ENCODE measurements around the gene TNFRSF4. TPM values are rescaled to one million over a fixed set of nuclear protein-coding genes. Genes with fewer than 3 reads are reported as not detected.

TNFRSF4 gene
- total and polyA plus RNA-seq, 2 of the 13 experiments (the other 11 are each of a cell fraction or from before 2014, with no cell fraction given), result not detected

- peak; percentile 83; the same call in 1 of the 2 replicates for TF ChIP-seq ZNF296 (CRISPR knock-in tag; conservative IDR thresholded peaks at IDR 0.05)
- TF ChIP-seq CREBL2 (CRISPR knock-in tag; IDR thresholded peaks at IDR 0.05; ENCODE audit: borderline replicate concordance), result no peak
- TF ChIP-seq ZNF607 (CRISPR knock-in tag; IDR thresholded peaks at IDR 0.05; ENCODE audit: borderline replicate concordance), result no peak
- TF ChIP-seq MEIS1 (CRISPR knock-in tag; IDR thresholded peaks at IDR 0.05; ENCODE audit: borderline replicate concordance), result peak; percentile 88
- TF ChIP-seq SOX6 (IDR thresholded peaks at IDR 0.05), result no peak
- TF ChIP-seq SOX6 (CRISPR knock-in tag; IDR thresholded peaks at IDR 0.05), result no peak; the same call in 1 of the 2 replicates
- TF ChIP-seq SMARCC2 (IDR thresholded peaks at IDR 0.05), result no peak
- peak; percentile 37; the same call in 1 of the 2 replicates for TF ChIP-seq FOXP4 (CRISPR knock-in tag; IDR thresholded peaks at IDR 0.05)
- TF ChIP-seq TERF1 (CRISPR knock-in tag; IDR thresholded peaks at IDR 0.05), result no peak
- no peak for TF ChIP-seq RFX1 (IDR thresholded peaks at IDR 0.05)
- no peak for TF ChIP-seq BATF2 (CRISPR knock-in tag; IDR thresholded peaks at IDR 0.05)
- peak; percentile 63 for TF ChIP-seq PHF21A (CRISPR knock-in tag; IDR thresholded peaks at IDR 0.05)
- 0 out of 2 replicates have a peak, but pooled peaks have one; percentile 35 for TF ChIP-seq KLF12 (CRISPR knock-in tag; IDR thresholded peaks at IDR 0.05; ENCODE audit: borderline replicate concordance)
- TF ChIP-seq ZNF7 (CRISPR knock-in tag; IDR thresholded peaks at IDR 0.05), result no peak
- no peak for TF ChIP-seq HMGA1 (CRISPR knock-in tag; conservative IDR thresholded peaks at IDR 0.05)
- no peak for TF ChIP-seq FOXO4 (CRISPR knock-in tag; conservative IDR thresholded peaks at IDR 0.05)
- TF ChIP-seq ZNF766 (CRISPR knock-in tag; IDR thresholded peaks at IDR 0.05; ENCODE audit: borderline replicate concordance), result no peak
- no peak for TF ChIP-seq ZNF552 (CRISPR knock-in tag; IDR thresholded peaks at IDR 0.05; ENCODE audit: borderline replicate concordance)
- TF ChIP-seq KDM5B (CRISPR knock-in tag; IDR thresholded peaks at IDR 0.05; ENCODE audit: borderline replicate concordance), result peak; percentile 46; the same call in 1 of the 2 replicates
- peak; percentile 90 to 93 for TF ChIP-seq NR2F1 (CRISPR knock-in tag; IDR thresholded peaks at IDR 0.05)
- TF ChIP-seq HDAC6 (IDR thresholded peaks at IDR 0.05; ENCODE audit: low read depth, low read length), result no peak
- TF ChIP-seq MATR3 (CRISPR knock-in tag; IDR thresholded peaks at IDR 0.05), result no peak
- no peak for TF ChIP-seq ZNF317 (CRISPR knock-in tag; IDR thresholded peaks at IDR 0.05)
- TF ChIP-seq SETDB1 (CRISPR knock-in tag; IDR thresholded peaks at IDR 0.05; ENCODE audit: borderline replicate concordance), result no peak
- TF ChIP-seq KLF9 (CRISPR knock-in tag; IDR thresholded peaks at IDR 0.05; ENCODE audit: low read depth), result no peak
- TF ChIP-seq ZNF549 (CRISPR knock-in tag; IDR thresholded peaks at IDR 0.05), result no peak
Observed at GRCh38 chr1:1239614-1240347, 25.8 kb upstream of the TNFRSF4 start (continued).
